Neural cell (in vitro differentiated cells): Measurements from ENCODE around the gene TLE3. TPM values are rescaled to one million over a fixed set of nuclear protein-coding genes. Genes with fewer than 3 reads are reported as not detected.

Experiments used
- H2AFZ ChIP-seq: fragments of 200-600, 300-800 bp; sonication (generic), shearing (Covaris generic); 2 replicates; pipeline ENCODE4 v1.6.0; 2014; ENCODE audit warnings: low read depth, mild to moderate bottlenecking, antibody characterized with exemption, low read length, moderate library complexity
- H3F3A ChIP-seq: fragments of 200-600 bp; shearing (Covaris generic); 2 replicates; pipeline ENCODE4 v1.6.1; 2016; ENCODE audit warnings: mild to moderate bottlenecking, moderate library complexity, mixed read lengths, antibody characterized with exemption, low read length; ENCODE audit not compliant: insufficient read depth, poor library complexity, severe bottlenecking
- H3K27ac ChIP-seq: fragments of 200-600, 300-800 bp; sonication (generic), shearing (Covaris generic); 2 replicates; pipeline ENCODE4 v1.5.1; 2014; ENCODE audit warnings: mild to moderate bottlenecking, low read length, moderate library complexity
- H3K27me3 ChIP-seq: fragments of 300-800, 200-600 bp; sonication (generic), shearing (Covaris generic); 2 replicates; pipeline ENCODE4 v1.6.0; 2014; ENCODE audit warnings: mild to moderate bottlenecking, low read depth, low read length, moderate library complexity; ENCODE audit not compliant: insufficient read depth
- H3K36me3 ChIP-seq: fragments of 300-800, 200-600 bp; sonication (generic), shearing (Covaris generic); 2 replicates; pipeline ENCODE4 v1.5.1; 2014; ENCODE audit warnings: mild to moderate bottlenecking, antibody characterized with exemption, low read length, moderate library complexity; ENCODE audit not compliant: insufficient read depth
- H3K4me2 ChIP-seq: fragments of 300-800, 200-600 bp; sonication (generic), shearing (Covaris generic); 2 replicates; pipeline ENCODE4 v1.6.0; 2014; ENCODE audit warnings: mild to moderate bottlenecking, low read length
- H3K4me3 ChIP-seq: fragments of 300-800, 200-600 bp; sonication (generic), shearing (Covaris generic); 2 replicates; pipeline ENCODE4 v1.5.1; 2014; ENCODE audit warnings: mild to moderate bottlenecking, low read length, moderate library complexity
- H3K79me2 ChIP-seq: fragments of 200-600 bp; shearing (Covaris generic); replicated peaks from 2 replicates; pipeline ENCODE4 v1.6.0; 2014; ENCODE audit warnings: mild to moderate bottlenecking, low read length, moderate library complexity; ENCODE audit not compliant: insufficient read depth
- H3K9ac ChIP-seq: fragments of 300-800, 200-600 bp; sonication (generic), shearing (Covaris generic); 2 replicates; pipeline ENCODE4 v1.6.1; 2016; ENCODE audit warnings: mild to moderate bottlenecking, low read length, mixed read lengths
- H3K9me2 ChIP-seq: fragments of 200-600 bp; shearing (Covaris generic); 2 replicates; pipeline ENCODE4 v1.6.1; 2016; ENCODE audit warnings: mild to moderate bottlenecking, low read length, mixed read lengths; ENCODE audit not compliant: insufficient read depth
- H3K9me3 ChIP-seq: fragments of 200-600, 300-800 bp; sonication (generic), shearing (Covaris generic); 2 replicates; pipeline ENCODE4 v1.6.1; 2016; ENCODE audit warnings: mild to moderate bottlenecking, mixed run types, low read length, moderate library complexity, mixed read lengths
- H4K20me1 ChIP-seq: fragments of 200-600 bp; shearing (Covaris generic); 2 replicates; pipeline ENCODE4 v1.6.1; 2016; ENCODE audit warnings: mild to moderate bottlenecking, mixed run types; ENCODE audit not compliant: insufficient read depth
- CTCF ChIP-seq: fragments of 450-650 bp; IDR thresholded peaks from 2 replicates; pipeline ENCODE4 v1.5.1; 2014; ENCODE audit warnings: antibody characterized with exemption, mild to moderate bottlenecking, moderate library complexity; ENCODE audit not compliant: poor library complexity, severe bottlenecking
- EP300 ChIP-seq: fragments of 450-650 bp; conservative IDR thresholded peaks from 2 replicates; pipeline ENCODE4 v1.6.1; 2014; ENCODE audit warnings: antibody characterized with exemption, mild to moderate bottlenecking, moderate library complexity; ENCODE audit not compliant: poor library complexity, severe bottlenecking
- EZH2 ChIP-seq: fragments of 200-600, 300-800 bp; shearing (Covaris generic), sonication (generic); IDR thresholded peaks from 2 replicates; pipeline ENCODE4 v1.6.1; 2014; ENCODE audit warnings: antibody characterized with exemption, low read length, borderline replicate concordance, mild to moderate bottlenecking; ENCODE audit not compliant: insufficient read depth, poor library complexity, severe bottlenecking
- MXI1 ChIP-seq: fragments of 450-650 bp; conservative IDR thresholded peaks from 2 replicates; pipeline ENCODE4 v1.6.1; 2014; ENCODE audit warnings: antibody characterized with exemption, mild to moderate bottlenecking; ENCODE audit not compliant: poor library complexity, severe bottlenecking
- POLR2AphosphoS5 ChIP-seq: IDR thresholded peaks from 2 replicates; pipeline ENCODE4 v1.6.1; 2012
- RAD21 ChIP-seq: fragments of 450-650 bp; conservative IDR thresholded peaks from 2 replicates; pipeline ENCODE4 v1.6.1; 2014; ENCODE audit warnings: antibody characterized with exemption, mild to moderate bottlenecking, moderate library complexity
- REST ChIP-seq: IDR thresholded peaks from 2 replicates; pipeline ENCODE4 v1.6.1; 2012; ENCODE audit warnings: borderline replicate concordance
- SMC3 ChIP-seq: fragments of 450-650 bp; conservative IDR thresholded peaks from 2 replicates; pipeline ENCODE4 v1.6.1; 2014; ENCODE audit warnings: antibody characterized with exemption, mild to moderate bottlenecking, moderate library complexity; ENCODE audit not compliant: poor library complexity
- TAF1 ChIP-seq: IDR thresholded peaks from 2 replicates; pipeline ENCODE4 v1.6.1; 2012; ENCODE audit warnings: low read depth
- polyA plus RNA-seq: library from polyadenylated mRNA; depleted of rRNA; stranded (reverse); fragments of >200 nt; gene quantifications from 2 replicates; pipeline ENCODE4 v1.2.3, GENCODE V29; 2014

The TLE3 gene
- polyA plus RNA-seq, 1 donor from 2014 or later = 27.6 TPM

GRCh38 chr15:70054884-70055387 lies 42.8 kb downstream of the TLE3 start:
- no peak overlapping the region for H3K9ac ChIP-seq
- no peaks in the 10 kb centered on the region for H3K27me3 ChIP-seq
- H4K20me1 ChIP-seq = no peaks in the 10 kb centered on the region
- no peaks in the 10 kb centered on the region for H3F3A ChIP-seq
- H3K79me2 ChIP-seq = no peaks in the 10 kb centered on the region
- H3K9me2 ChIP-seq = no peaks in the 10 kb centered on the region
- H3K9me3 ChIP-seq = no peaks in the 10 kb centered on the region
- no peak overlapping the region for H3K4me3 ChIP-seq
- no peak overlapping the region for H2AFZ ChIP-seq
- TF ChIP-seq SMC3 (no peak), POLR2AphosphoS5 (no peak), CTCF (no peak), TAF1 (no peak), EZH2 (no peak), MXI1 (no peak), EP300 (no peak), REST (no peak)
- H3K36me3 ChIP-seq = peaks cover 4% of the 10 kb centered on the region
- peak overlapping the region; percentile 31 for H3K27ac ChIP-seq
- no peak overlapping the region for H3K4me2 ChIP-seq

DNA sequence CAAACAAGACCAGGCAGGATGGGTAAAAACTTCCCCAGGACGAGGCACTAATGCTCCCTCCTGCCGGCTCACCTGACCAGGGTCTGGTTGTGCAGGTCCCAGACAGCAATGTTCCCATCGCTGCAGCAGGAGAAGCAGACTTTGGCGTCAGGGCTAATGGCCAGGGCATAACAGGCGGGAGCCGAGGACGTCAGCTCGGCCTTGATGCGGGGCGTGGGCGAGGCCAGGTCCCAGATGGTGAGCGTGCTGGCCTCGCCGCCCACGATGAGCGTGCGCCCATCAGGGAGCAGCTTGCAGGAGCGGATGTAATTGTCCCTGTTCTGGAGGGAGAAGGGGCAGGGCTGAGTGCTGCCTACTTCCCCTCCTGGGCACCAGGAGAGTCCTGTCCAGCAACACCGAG lies 43.4 kb downstream of the TLE3 start:
- H4K20me1 ChIP-seq = no peaks in the 10 kb centered on the region
- H3K4me3 ChIP-seq = no peak overlapping the region
- H3K27me3 ChIP-seq = no peaks in the 10 kb centered on the region
- no peaks in the 10 kb centered on the region for H3F3A ChIP-seq
- no peaks in the 10 kb centered on the region for H3K9me2 ChIP-seq
- H3K79me2 ChIP-seq = no peaks in the 10 kb centered on the region
- H3K4me2 ChIP-seq = no peak overlapping the region
- no peaks in the 10 kb centered on the region for H3K9me3 ChIP-seq
- no peaks in the 10 kb centered on the region for H3K36me3 ChIP-seq
- H2AFZ ChIP-seq = no peak overlapping the region
- no peak overlapping the region for H3K9ac ChIP-seq
- TF ChIP-seq TAF1 (no peak), REST (no peak), RAD21 (no peak), EZH2 (no peak), SMC3 (no peak), POLR2AphosphoS5 (no peak), EP300 (no peak), CTCF (no peak), MXI1 (no peak)
- H3K27ac ChIP-seq = no peak overlapping the region
